Measurements from ENCODE around the gene SYT9.

GRCh38 chr11:7515447-7515886, 263.8 kb downstream of the SYT9 start:
- TF ChIP-seq ZFP1 (CRISPR knock-in tag; IDR thresholded peaks at IDR 0.05): no peak
- TF ChIP-seq HNRNPK (IDR thresholded peaks at IDR 0.05; ENCODE audit: low read depth, low read length, poor library complexity, severe bottlenecking): no peak
- TF ChIP-seq PREB (CRISPR knock-in tag; IDR thresholded peaks at IDR 0.05): no peak
- no peak for TF ChIP-seq MAFG (tag; conservative IDR thresholded peaks at IDR 0.05)
- TF ChIP-seq ZNF232 (CRISPR knock-in tag; IDR thresholded peaks at IDR 0.05): no peak
